Karpas-422 (cell line): ENCODE results near the gene CNTN4. TPM values are rescaled to one million over a fixed set of nuclear protein-coding genes. Genes with fewer than 3 reads are reported as not detected.
A peak's percentile ranks its signal among the peaks of the same experiment; 100 is the strongest.

Source experiments
- DNase-seq: peaks from one replicate; pipeline ENCODE4 v3.0.0-alpha.2; 2015
- H2AFZ ChIP-seq: fragments of 200-600 bp; sonication (generic); 2 replicates; pipeline ENCODE4 v1.6.1; 2014; ENCODE audit warnings: antibody characterized with exemption, low read length, mixed read lengths
- H3K27ac ChIP-seq: fragments of 200-600 bp; sonication (generic); 2 replicates; pipeline ENCODE4 v1.5.1; 2014; ENCODE audit warnings: mild to moderate bottlenecking, low read length, moderate library complexity
- H3K27me3 ChIP-seq: fragments of 200-600 bp; sonication (generic); 2 replicates; pipeline ENCODE4 v1.6.1; 2014; ENCODE audit warnings: low read length, mixed read lengths
- H3K36me3 ChIP-seq: fragments of 200-600 bp; sonication (generic); 2 replicates; pipeline ENCODE4 v1.6.1; 2014; ENCODE audit warnings: low read length, mixed read lengths; ENCODE audit not compliant: insufficient read depth
- H3K4me1 ChIP-seq: fragments of 200-600 bp; sonication (generic); 2 replicates; pipeline ENCODE4 v1.6.1; 2014; ENCODE audit warnings: mild to moderate bottlenecking, low read length, mixed read lengths
- H3K4me2 ChIP-seq: fragments of 200-600 bp; sonication (generic); 2 replicates; pipeline ENCODE4 v1.6.1; 2014; ENCODE audit warnings: low read length, low read depth, mild to moderate bottlenecking; ENCODE audit not compliant: poor library complexity, severe bottlenecking
- H3K4me3 ChIP-seq: fragments of 200-600 bp; sonication (generic); 2 replicates; pipeline ENCODE4 v1.5.1; 2014; ENCODE audit warnings: mild to moderate bottlenecking, antibody characterized with exemption, low read length, mixed read lengths
- H3K79me2 ChIP-seq: fragments of 200-600 bp; sonication (generic); 2 replicates; pipeline ENCODE4 v1.6.1; 2014; ENCODE audit warnings: mild to moderate bottlenecking, low read length, mixed read lengths
- H3K9ac ChIP-seq: fragments of 200-600 bp; sonication (generic); 2 replicates; pipeline ENCODE4 v1.6.0; 2014; ENCODE audit warnings: low read length
- H3K9me2 ChIP-seq: fragments of 200-600 bp; sonication (generic), shearing (Covaris generic); replicated peaks from 2 replicates; pipeline ENCODE4 v1.6.0; 2014; ENCODE audit warnings: mild to moderate bottlenecking, low read length, moderate library complexity; ENCODE audit not compliant: insufficient read depth
- H3K9me3 ChIP-seq: fragments of 300-700, 200-600 bp; sonication (generic); 2 replicates; pipeline ENCODE4 v1.6.1; 2014; ENCODE audit warnings: low read length, mixed read lengths
- H4K20me1 ChIP-seq: fragments of 200-600 bp; sonication (generic); 2 replicates; pipeline ENCODE4 v1.6.1; 2014; ENCODE audit warnings: mild to moderate bottlenecking, antibody characterized with exemption, low read length, low read depth; ENCODE audit not compliant: insufficient read depth
- total RNA-seq: library from RNA; depleted of rRNA; stranded (reverse); fragments of >200 nt; shearing (Covaris generic); gene quantifications from 2 replicates; pipeline ENCODE4 v1.2.3, GENCODE V29; 2014; ENCODE audit warnings: low replicate concordance

Gene CNTN4
- total RNA-seq, 1 experiment from 2014 or later: 0.19 TPM

DNA sequence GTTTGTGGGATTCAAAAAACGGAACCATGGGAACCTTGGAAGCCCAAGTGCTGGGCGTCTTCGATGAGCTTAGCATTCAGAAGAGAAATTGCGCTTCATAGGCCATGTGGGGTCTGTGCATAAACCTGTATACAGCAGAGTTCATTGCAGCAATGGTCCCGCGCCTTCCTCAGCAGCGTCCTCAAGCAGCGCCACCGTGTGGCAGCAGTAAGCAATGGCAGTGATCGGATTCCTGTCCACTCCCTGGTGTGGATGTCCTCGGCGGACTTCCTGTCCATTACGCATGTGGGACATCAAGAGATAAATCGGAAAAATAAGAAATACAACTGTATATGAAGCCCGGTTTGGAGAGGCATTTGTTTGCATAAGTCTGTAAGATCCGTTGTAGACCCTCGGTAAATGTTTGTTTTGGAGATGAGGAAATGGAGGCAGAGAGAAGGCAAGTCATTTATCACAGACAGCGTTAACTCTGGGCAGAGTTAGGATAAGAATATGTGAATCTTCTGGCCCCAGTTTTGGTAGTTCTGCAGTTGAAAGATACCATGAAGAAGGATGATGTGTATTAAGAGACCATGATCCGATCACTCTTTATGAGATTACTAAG is 57.7 kb downstream of the CNTN4 start:
- H3K9ac ChIP-seq: no peak overlapping the region
- H3K79me2 ChIP-seq: no peaks in the 10 kb centered on the region
- H3K27ac ChIP-seq: no peak overlapping the region
- peaks cover 2% of the 10 kb centered on the region; the same call in 1 of the 2 replicates for H3K27me3 ChIP-seq
- peak overlapping the region; percentile 63; the same call in 1 of the 2 replicates for H2AFZ ChIP-seq
- H3K9me3 ChIP-seq: no peaks in the 10 kb centered on the region
- H4K20me1 ChIP-seq: no peaks in the 10 kb centered on the region
- no peak overlapping the region; the same call in 1 of the 2 replicates for H3K4me3 ChIP-seq
- no peaks in the 10 kb centered on the region; the same call in 1 of the 2 replicates for H3K4me1 ChIP-seq
- H3K4me2 ChIP-seq: peak overlapping the region; percentile 45
- no peaks in the 10 kb centered on the region for H3K36me3 ChIP-seq
- DNase-seq: peak; percentile 75
- no peaks in the 10 kb centered on the region for H3K9me2 ChIP-seq

DNA sequence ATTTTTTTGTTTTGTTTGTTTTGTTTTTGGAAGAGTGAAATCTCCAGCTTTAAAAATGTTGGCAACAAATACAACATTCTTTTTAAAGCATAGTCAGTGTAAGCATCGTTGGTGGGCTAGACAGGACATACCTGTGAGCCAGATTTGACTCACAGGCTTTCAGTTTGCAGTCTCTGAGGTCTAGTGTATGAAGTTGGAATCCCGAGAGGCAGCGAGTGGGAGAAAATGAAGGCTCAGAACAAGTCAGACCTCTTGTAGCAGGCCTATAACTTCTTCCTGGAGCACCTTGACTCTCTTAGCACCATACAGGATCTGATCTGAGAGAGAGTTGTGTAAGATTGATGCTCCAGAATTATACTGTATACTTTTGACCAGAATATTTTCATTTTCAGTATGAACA is 60.2 kb downstream of the CNTN4 start:
- H3K4me2 ChIP-seq: no peak overlapping the region
- no peaks in the 10 kb centered on the region for H3K9me2 ChIP-seq
- no peaks in the 10 kb centered on the region for H3K79me2 ChIP-seq
- no peak for DNase-seq
- H2AFZ ChIP-seq: no peak overlapping the region
- H3K9ac ChIP-seq: no peak overlapping the region
- H3K4me3 ChIP-seq: no peak overlapping the region
- no peaks in the 10 kb centered on the region; the same call in 1 of the 2 replicates for H3K4me1 ChIP-seq
- H3K9me3 ChIP-seq: no peaks in the 10 kb centered on the region
- H4K20me1 ChIP-seq: no peaks in the 10 kb centered on the region
- no peak overlapping the region for H3K27ac ChIP-seq
- no peaks in the 10 kb centered on the region for H3K36me3 ChIP-seq
- H3K27me3 ChIP-seq: no peaks in the 10 kb centered on the region

DNA sequence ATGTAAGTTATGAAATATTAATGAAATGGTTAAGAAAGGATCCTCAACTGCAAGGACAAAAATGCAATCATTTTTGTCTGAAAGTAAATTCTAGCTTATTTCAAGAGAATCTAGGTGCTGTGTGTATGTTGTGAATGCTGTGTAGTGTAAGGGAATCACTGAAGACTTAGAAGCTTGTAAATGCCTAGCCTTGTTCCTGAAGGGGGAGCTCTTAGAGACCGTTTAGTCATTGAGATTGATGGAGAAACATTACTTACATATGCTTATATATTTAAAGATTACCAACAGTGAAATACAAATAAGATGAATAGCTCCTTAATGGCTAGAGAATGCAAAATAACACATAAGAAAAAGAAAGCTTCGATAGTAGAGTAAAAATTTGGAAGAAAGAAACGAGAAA is 67.9 kb downstream of the CNTN4 start:
- Histone ChIP-seq H3K27me3 (no peaks in the 10 kb centered on the region), H3K9me2 (no peaks in the 10 kb centered on the region), H3K9me3 (no peaks in the 10 kb centered on the region), H3K79me2 (no peaks in the 10 kb centered on the region), H3K4me2 (no peak overlapping the region), H2AFZ (no peak overlapping the region), H3K4me3 (no peak overlapping the region), H3K27ac (no peak overlapping the region), H3K36me3 (no peaks in the 10 kb centered on the region), H4K20me1 (no peaks in the 10 kb centered on the region), H3K4me1 (no peaks in the 10 kb centered on the region), H3K9ac (no peak overlapping the region)
- DNase-seq: peak; percentile 69

DNA sequence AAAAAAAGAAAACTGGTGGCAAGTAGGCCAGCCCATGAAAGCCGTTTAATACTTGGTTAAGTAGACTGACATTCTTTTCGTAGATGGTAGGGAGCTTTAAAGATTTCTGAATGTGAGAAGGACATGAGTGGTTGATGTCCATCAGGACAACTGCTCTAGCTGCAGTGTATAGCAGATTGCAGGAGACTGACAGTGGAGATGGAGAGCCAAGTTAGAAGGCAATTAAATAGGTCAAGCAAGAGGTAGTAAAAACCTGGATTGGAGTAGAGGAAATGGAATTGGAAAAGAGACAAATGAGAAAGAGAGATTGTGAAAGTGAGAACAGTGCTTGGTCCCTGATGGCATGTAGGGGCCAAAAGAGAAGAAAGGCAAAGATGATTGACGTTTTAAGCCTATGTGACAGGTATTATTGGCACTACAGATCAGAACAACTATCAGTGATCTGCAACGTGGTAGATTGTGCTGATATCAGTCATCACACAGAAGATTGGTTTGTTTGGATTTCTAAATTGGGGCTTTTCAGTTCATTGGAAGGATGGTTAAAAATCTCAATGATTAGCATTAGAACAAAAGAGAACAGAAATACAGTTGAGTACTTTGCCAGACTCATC is 74.0 kb downstream of the CNTN4 start:
- Histone ChIP-seq H3K36me3 (no peaks in the 10 kb centered on the region), H2AFZ (no peak overlapping the region), H3K9me3 (no peaks in the 10 kb centered on the region; the same call in 1 of the 2 replicates), H3K4me1 (no peaks in the 10 kb centered on the region), H3K27ac (no peak overlapping the region), H3K79me2 (no peaks in the 10 kb centered on the region), H3K27me3 (no peaks in the 10 kb centered on the region), H3K9me2 (no peaks in the 10 kb centered on the region), H3K4me2 (no peak overlapping the region), H3K9ac (no peak overlapping the region), H3K4me3 (no peak overlapping the region), H4K20me1 (no peaks in the 10 kb centered on the region)
- no peak for DNase-seq

DNA sequence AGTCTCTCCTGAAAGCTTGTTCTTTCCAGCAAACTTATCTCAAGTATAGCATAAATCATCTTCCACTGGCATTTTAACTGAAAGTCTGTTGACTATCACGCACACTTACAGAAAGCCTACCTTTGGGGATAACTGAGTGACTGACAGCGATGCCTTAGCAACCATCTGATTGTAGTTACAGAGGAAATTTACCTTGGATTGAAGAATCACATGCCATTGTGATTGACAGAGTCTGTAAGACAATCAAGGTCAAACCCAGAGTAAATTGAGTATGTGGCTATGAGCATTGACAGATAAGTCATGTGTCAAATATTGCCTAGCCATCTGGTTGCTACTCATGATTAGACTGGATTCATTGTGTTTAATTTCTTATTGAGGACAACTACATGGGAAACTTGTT is 82.0 kb downstream of the CNTN4 start:
- no peaks in the 10 kb centered on the region for H3K79me2 ChIP-seq
- no peaks in the 10 kb centered on the region for H3K9me2 ChIP-seq
- no peak overlapping the region for H2AFZ ChIP-seq
- no peaks in the 10 kb centered on the region for H4K20me1 ChIP-seq
- no peaks in the 10 kb centered on the region for H3K27me3 ChIP-seq
- H3K4me3 ChIP-seq: no peak overlapping the region
- no peak for DNase-seq
- H3K4me1 ChIP-seq: no peaks in the 10 kb centered on the region
- no peaks in the 10 kb centered on the region for H3K9me3 ChIP-seq
- H3K36me3 ChIP-seq: no peaks in the 10 kb centered on the region
- no peak overlapping the region for H3K9ac ChIP-seq
- H3K27ac ChIP-seq: no peak overlapping the region
- no peak overlapping the region for H3K4me2 ChIP-seq

DNA sequence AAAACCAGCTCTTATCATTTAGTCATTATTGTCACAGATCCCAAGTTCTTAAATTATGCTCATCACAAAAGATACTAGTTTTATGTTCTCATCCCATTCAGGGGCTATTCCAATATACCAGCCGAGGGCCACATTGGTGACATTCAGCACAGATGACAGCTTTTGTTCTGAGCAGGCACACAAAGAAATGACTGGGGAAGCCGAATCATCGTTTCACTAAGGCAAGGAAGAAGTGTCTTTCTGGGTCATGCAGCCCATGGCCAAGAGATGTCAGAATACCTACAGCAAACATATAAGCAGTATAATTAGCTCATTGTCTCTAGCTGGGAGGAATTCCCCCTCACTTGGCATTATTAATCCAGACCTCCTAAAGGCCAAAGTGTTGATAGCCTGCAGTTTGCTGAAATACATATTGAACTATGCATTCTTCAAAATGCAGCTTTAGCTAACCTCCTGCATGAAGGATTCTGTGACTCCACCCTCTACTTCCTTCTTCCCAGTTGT is 100.2 kb downstream of the CNTN4 start:
- H3K4me1 ChIP-seq: no peaks in the 10 kb centered on the region
- H3K9ac ChIP-seq: no peak overlapping the region
- H3K9me2 ChIP-seq: no peaks in the 10 kb centered on the region
- H3K4me3 ChIP-seq: no peak overlapping the region
- H3K36me3 ChIP-seq: no peaks in the 10 kb centered on the region
- peaks cover 2% of the 10 kb centered on the region; the same call in 1 of the 2 replicates for H3K9me3 ChIP-seq
- no peak overlapping the region for H3K4me2 ChIP-seq
- H3K79me2 ChIP-seq: no peaks in the 10 kb centered on the region
- no peak overlapping the region for H2AFZ ChIP-seq
- no peak for DNase-seq
- H3K27me3 ChIP-seq: no peaks in the 10 kb centered on the region
- no peaks in the 10 kb centered on the region for H4K20me1 ChIP-seq
- no peak overlapping the region for H3K27ac ChIP-seq

GRCh38 chr3:2204054-2204453 is 105.4 kb downstream of the CNTN4 start:
- Histone ChIP-seq H3K79me2 (no peaks in the 10 kb centered on the region), H3K4me2 (no peak overlapping the region), H3K4me3 (no peak overlapping the region), H4K20me1 (no peaks in the 10 kb centered on the region), H3K36me3 (no peaks in the 10 kb centered on the region), H3K27me3 (no peaks in the 10 kb centered on the region), H3K9me2 (no peaks in the 10 kb centered on the region), H2AFZ (no peak overlapping the region), H3K4me1 (no peaks in the 10 kb centered on the region), H3K9ac (no peak overlapping the region), H3K27ac (no peak overlapping the region), H3K9me3 (no peaks in the 10 kb centered on the region)
- DNase-seq: no peak

DNA sequence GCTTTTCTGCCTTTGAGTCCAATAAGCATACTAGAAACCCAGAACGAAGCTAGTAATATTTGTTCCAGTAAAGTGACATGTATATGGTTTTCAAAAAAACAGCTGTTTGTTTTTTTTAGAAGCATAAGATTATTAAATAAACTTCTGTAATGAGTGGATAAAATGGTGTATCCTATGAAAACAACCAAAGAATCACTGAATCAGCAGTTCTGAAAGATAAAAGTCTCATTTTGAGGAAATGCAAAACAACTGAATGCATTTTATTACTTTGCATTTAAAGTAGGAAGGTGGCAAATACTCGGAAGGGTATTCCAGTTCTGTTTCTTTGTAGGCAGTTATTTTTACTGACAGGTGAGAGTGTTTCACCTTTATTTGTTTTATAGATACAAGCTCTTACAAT is 107.0 kb downstream of the CNTN4 start:
- Histone ChIP-seq H3K9me3 (no peaks in the 10 kb centered on the region), H2AFZ (no peak overlapping the region), H3K9ac (no peak overlapping the region), H4K20me1 (no peaks in the 10 kb centered on the region), H3K4me1 (no peaks in the 10 kb centered on the region), H3K9me2 (no peaks in the 10 kb centered on the region), H3K4me2 (no peak overlapping the region), H3K79me2 (no peaks in the 10 kb centered on the region), H3K27ac (no peak overlapping the region), H3K36me3 (no peaks in the 10 kb centered on the region), H3K27me3 (no peaks in the 10 kb centered on the region), H3K4me3 (no peak overlapping the region)
- no peak for DNase-seq
